HG02588 (cell line): ENCODE measurements around the gene REPIN1.

Experiments
- ATAC-seq: cut with Tn5 transposase; IDR thresholded peaks from one replicate; pipeline ENCODE4 v1.9.1; 2021; ENCODE audit warnings: mild to moderate bottlenecking, moderate library complexity; ENCODE audit not compliant: unreplicated experiment

Gene REPIN1

GRCh38 chr7:150420242-150420641, 51.6 kb downstream of the REPIN1 start:
- no peak for ATAC-seq

GRCh38 chr7:150420987-150421674, 52.5 kb downstream of the REPIN1 start:
- ATAC-seq: peak; percentile 92

- no peak for ATAC-seq
Observed at GRCh38 chr7:150421831-150422230, 53.2 kb downstream of the REPIN1 start.
